GM19240 (cell line): ENCODE data around the gene C22orf39.

Experiments
- DNase-seq: peaks from one replicate; pipeline ENCODE4 v3.0.0; 2011; ENCODE audit warnings: low spot score; ENCODE audit not compliant: insufficient read length

C22orf39 gene

GRCh38 chr22:19477321-19478044, 30.0 kb upstream of the C22orf39 start:
- DNase-seq = no peak

GRCh38 chr22:19476023-19476422, 28.5 kb upstream of the C22orf39 start:
- no peak for DNase-seq

- no peak for DNase-seq
Observed at GRCh38 chr22:19473578-19473977, 26.1 kb upstream of the C22orf39 start.

- no peak for DNase-seq
Observed at GRCh38 chr22:19472233-19472632, 24.7 kb upstream of the C22orf39 start.

GRCh38 chr22:19471572-19471971, 24.1 kb upstream of the C22orf39 start:
- no peak for DNase-seq

GRCh38 chr22:19470010-19470409, 22.5 kb upstream of the C22orf39 start:
- no peak for DNase-seq

- DNase-seq = no peak
Observed at GRCh38 chr22:19469421-19469820, 21.9 kb upstream of the C22orf39 start.

- no peak for DNase-seq
Observed at GRCh38 chr22:19467912-19468311, 20.4 kb upstream of the C22orf39 start.

GRCh38 chr22:19466848-19467752, 19.6 kb upstream of the C22orf39 start:
- no peak for DNase-seq

- DNase-seq = no peak
Observed at GRCh38 chr22:19466126-19466716, 18.7 kb upstream of the C22orf39 start.

GRCh38 chr22:19464975-19465374, 17.5 kb upstream of the C22orf39 start:
- no peak for DNase-seq

- DNase-seq = no peak
Observed at GRCh38 chr22:19464546-19464945, 17.0 kb upstream of the C22orf39 start.

GRCh38 chr22:19463491-19464469, 16.3 kb upstream of the C22orf39 start:
- no peak for DNase-seq

GRCh38 chr22:19463008-19463407, 15.5 kb upstream of the C22orf39 start:
- DNase-seq = no peak

- no peak for DNase-seq
Observed at GRCh38 chr22:19461506-19461905, 14.0 kb upstream of the C22orf39 start.

- no peak for DNase-seq
Observed at GRCh38 chr22:19460036-19460435, 12.5 kb upstream of the C22orf39 start.

GRCh38 chr22:19457828-19458428, 10.4 kb upstream of the C22orf39 start:
- no peak for DNase-seq

- no peak for DNase-seq
Observed at GRCh38 chr22:19456541-19456940, 9.0 kb upstream of the C22orf39 start.

GRCh38 chr22:19455585-19456370, 8.3 kb upstream of the C22orf39 start:
- DNase-seq = no peak

GRCh38 chr22:19455033-19455432, 7.5 kb upstream of the C22orf39 start:
- no peak for DNase-seq
